CD14-positive monocyte (primary cell): ENCODE measurements around the gene TMEM169. TPM values are rescaled to one million over a fixed set of nuclear protein-coding genes. Genes with fewer than 3 reads are reported as not detected.

ENCODE experiments used
- DNase-seq, 3 donors: peaks; one replicate each; pipeline ENCODE4 v3.0.0-alpha.2; 2011 to 2022
- H2AFZ ChIP-seq: 2 replicates; pipeline ENCODE4 v1.6.0; 2012; ENCODE audit warnings: mild to moderate bottlenecking, low read depth, low read length, inconsistent platforms; ENCODE audit not compliant: insufficient read depth, poor library complexity, severe bottlenecking
- H3K27ac ChIP-seq, 2 donors: 1 replicate in 1 of 2; 2 replicates in 1 of 2; pipeline ENCODE4 v1.5.1; 2012 to 2013; ENCODE audit warnings: low read length in 2 of 2, control low read depth in 1 of 2, inconsistent platforms in 1 of 2, low read depth in 1 of 2, mild to moderate bottlenecking in 1 of 2
- H3K27me3 ChIP-seq, 2 donors: one replicate each; pipeline versions ENCODE4 v1.6.0 to v1.6.1; 2011 to 2013; ENCODE audit warnings: low read length in 2 of 2; ENCODE audit not compliant: control insufficient read depth in 2 of 2, insufficient read depth in 2 of 2
- H3K36me3 ChIP-seq, 2 donors: replicated peaks in 1 of 2; 1 replicate in 1 of 2; 2 replicates in 1 of 2; pipeline versions ENCODE4 v1.5.1 to v1.6.1; 2012 to 2013; ENCODE audit warnings: low read length in 2 of 2, control low read depth in 1 of 2, inconsistent platforms in 1 of 2, mild to moderate bottlenecking in 1 of 2; ENCODE audit not compliant: insufficient read depth in 2 of 2, control insufficient read depth in 1 of 2
- H3K4me1 ChIP-seq, 2 donors: 1 replicate in 1 of 2; 2 replicates in 1 of 2; pipeline versions ENCODE4 v1.5.1 to v1.6.1; 2012 to 2013; ENCODE audit warnings: low read length in 2 of 2, control low read depth in 1 of 2, inconsistent platforms in 1 of 2, mild to moderate bottlenecking in 1 of 2, moderate library complexity in 1 of 2; ENCODE audit not compliant: insufficient read depth in 2 of 2, control insufficient read depth in 1 of 2
- H3K4me2 ChIP-seq: replicated peaks from 2 replicates; pipeline ENCODE3; 2012; ENCODE audit warnings: low read length, moderate library complexity, mild to moderate bottlenecking; ENCODE audit not compliant: poor library complexity, severe bottlenecking; ENCODE audit errors: extremely low read depth
- H3K4me3 ChIP-seq, 3 experiments: fragments of 200-600 bp in 1 of 3; sonication (generic) in 1 of 3; replicated peaks in 1 of 3; 1 replicate in 2 of 3; 2 replicates in 1 of 3; pipeline ENCODE4 v1.5.1; 2011 to 2013; ENCODE audit warnings: low read length in 3 of 3, mild to moderate bottlenecking in 3 of 3, control low read depth in 2 of 3, low read depth in 2 of 3, inconsistent platforms in 1 of 3, moderate library complexity in 1 of 3
- H3K79me2 ChIP-seq: 2 replicates; pipeline ENCODE4 v1.6.0; 2012; ENCODE audit warnings: mild to moderate bottlenecking, control low read depth, inconsistent platforms, low read length, moderate library complexity; ENCODE audit not compliant: insufficient read depth
- H3K9ac ChIP-seq: 2 replicates; pipeline ENCODE4 v1.6.0; 2017; ENCODE audit warnings: low read length, mild to moderate bottlenecking; ENCODE audit not compliant: insufficient read depth, poor library complexity, severe bottlenecking
- H3K9me3 ChIP-seq, 2 donors: replicated peaks in 1 of 2; 1 replicate in 1 of 2; 2 replicates in 1 of 2; pipeline versions ENCODE4 v1.5.1 to v1.6.1; 2012 to 2013; ENCODE audit warnings: low read length in 2 of 2, control low read depth in 1 of 2; ENCODE audit not compliant: control insufficient read depth in 1 of 2, insufficient read depth in 1 of 2
- H4K20me1 ChIP-seq: 2 replicates; pipeline ENCODE4 v1.6.0; 2012; ENCODE audit warnings: mild to moderate bottlenecking, low read length, control low read depth, moderate library complexity; ENCODE audit not compliant: insufficient read depth
- H3K27ac Mint-ChIP-seq, 7 donors: one replicate each; pipeline ENCODE4 v1.8.0; 2020; ENCODE audit warnings: mild to moderate bottlenecking in 7 of 7, mixed read lengths in 7 of 7, moderate library complexity in 6 of 7, inconsistent platforms in 2 of 7
- H3K27me3 Mint-ChIP-seq, 3 donors: one replicate each; pipeline ENCODE4 v1.8.0; 2021 to 2022; ENCODE audit warnings: low read depth in 3 of 3, mild to moderate bottlenecking in 3 of 3, mixed read lengths in 3 of 3, moderate library complexity in 3 of 3, inconsistent platforms in 1 of 3
- H3K36me3 Mint-ChIP-seq, 2 donors: one replicate each; pipeline ENCODE4 v1.8.0; 2020; ENCODE audit warnings: mixed read lengths in 2 of 2, inconsistent platforms in 1 of 2, mild to moderate bottlenecking in 1 of 2
- H3K4me1 Mint-ChIP-seq: one replicate; pipeline ENCODE4 v1.8.0; 2020; ENCODE audit warnings: mild to moderate bottlenecking, mixed read lengths
- H3K4me3 Mint-ChIP-seq, 2 donors: one replicate each; pipeline ENCODE4 v1.8.0; 2020; ENCODE audit warnings: mild to moderate bottlenecking in 2 of 2, mixed read lengths in 2 of 2, moderate library complexity in 1 of 2
- H3K9me3 Mint-ChIP-seq, 7 donors: one replicate each; pipeline ENCODE4 v1.8.0; 2020 to 2022; ENCODE audit warnings: mixed read lengths in 7 of 7, mild to moderate bottlenecking in 6 of 7, moderate library complexity in 6 of 7, inconsistent platforms in 2 of 7
- WGBS: methylation state at CpG from one replicate; pipeline ENCODE4 v1.1.5; 2013; ENCODE audit warnings: missing lambda C conversion rate; ENCODE audit not compliant: insufficient coverage; 5-methylcytosine and 5-hydroxymethylcytosine counted together
- intact Hi-C, 2 donors: fragments of 100-400 bp; cut with micrococcal nuclease; formaldehyde crosslinking; loops; one replicate each; pipeline versions ENCODE4 v1.15.0 to v1.15.1; 2023
- polyA plus RNA-seq, 3 donors: library from polyadenylated mRNA; depleted of rRNA in 1 of 3; unstranded in 2 of 3; stranded (reverse) in 1 of 3; fragments of 300-500 nt in 2 of 3; fragments of >200 nt in 1 of 3; fragmentation: Illumina TruSeq in 2 of 3; gene quantifications; 1 replicate in 2 of 3; 2 replicates in 1 of 3; pipeline ENCODE4 v1.2.3, GENCODE V29; 2012 to 2021
- TF ChIP-seq, protein P1 (sequence below): fragments of 200-600 bp; IDR thresholded peaks from one replicate; pipeline ENCODE4 v1.8.0; 2022; ENCODE audit warnings: antibody characterized with exemption, mild to moderate bottlenecking

TMEM169 gene
- polyA plus RNA-seq, 3 donors = 0.24 to 0.92 (median 0.74) TPM

DNA sequence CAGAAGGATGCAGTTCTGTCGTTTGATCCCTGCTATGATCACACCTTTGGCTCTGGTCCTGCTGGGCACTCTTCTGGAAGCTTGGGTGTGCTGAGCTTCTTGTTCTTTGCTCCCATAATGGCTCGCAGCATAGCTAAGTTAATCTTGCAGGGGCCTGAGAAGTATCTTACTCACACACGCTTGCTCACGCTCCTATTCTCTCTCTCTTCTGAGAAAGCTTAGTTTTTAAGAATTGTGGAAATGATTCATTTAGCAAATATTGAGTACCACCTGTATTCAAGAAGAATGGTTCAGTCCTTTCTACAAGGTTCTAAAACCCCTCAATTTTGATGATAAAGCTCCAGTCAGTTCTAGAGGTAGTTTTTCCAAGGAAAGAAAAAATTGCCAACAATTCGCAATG is 68.0 kb downstream of the TMEM169 start:
- H3K9ac ChIP-seq = no peak overlapping the region
- H2AFZ ChIP-seq = no peak overlapping the region
- H3K79me2 ChIP-seq = peaks cover 51% of the 10 kb centered on the region
- peaks cover 37 to 69% of the 10 kb centered on the region in 2 donors for H3K36me3 Mint-ChIP-seq
- no peaks in the 10 kb centered on the region for H3K4me1 Mint-ChIP-seq
- TF ChIP-seq, protein P1, sequence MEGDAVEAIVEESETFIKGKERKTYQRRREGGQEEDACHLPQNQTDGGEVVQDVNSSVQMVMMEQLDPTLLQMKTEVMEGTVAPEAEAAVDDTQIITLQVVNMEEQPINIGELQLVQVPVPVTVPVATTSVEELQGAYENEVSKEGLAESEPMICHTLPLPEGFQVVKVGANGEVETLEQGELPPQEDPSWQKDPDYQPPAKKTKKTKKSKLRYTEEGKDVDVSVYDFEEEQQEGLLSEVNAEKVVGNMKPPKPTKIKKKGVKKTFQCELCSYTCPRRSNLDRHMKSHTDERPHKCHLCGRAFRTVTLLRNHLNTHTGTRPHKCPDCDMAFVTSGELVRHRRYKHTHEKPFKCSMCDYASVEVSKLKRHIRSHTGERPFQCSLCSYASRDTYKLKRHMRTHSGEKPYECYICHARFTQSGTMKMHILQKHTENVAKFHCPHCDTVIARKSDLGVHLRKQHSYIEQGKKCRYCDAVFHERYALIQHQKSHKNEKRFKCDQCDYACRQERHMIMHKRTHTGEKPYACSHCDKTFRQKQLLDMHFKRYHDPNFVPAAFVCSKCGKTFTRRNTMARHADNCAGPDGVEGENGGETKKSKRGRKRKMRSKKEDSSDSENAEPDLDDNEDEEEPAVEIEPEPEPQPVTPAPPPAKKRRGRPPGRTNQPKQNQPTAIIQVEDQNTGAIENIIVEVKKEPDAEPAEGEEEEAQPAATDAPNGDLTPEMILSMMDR = no peak
- no peak overlapping the region for H3K27ac ChIP-seq
- H3K27ac Mint-ChIP-seq = no peak overlapping the region
- H3K36me3 ChIP-seq = peaks cover 99 to 100% of the 10 kb centered on the region in 2 donors
- no peaks in the 10 kb centered on the region for H3K27me3 Mint-ChIP-seq
- H3K4me2 ChIP-seq = no peak overlapping the region
- no peaks in the 10 kb centered on the region for H3K27me3 ChIP-seq
- intact Hi-C loops = no loop called here
- DNase-seq = no peak
- H3K9me3 ChIP-seq = no peaks in the 10 kb centered on the region
- H3K9me3 Mint-ChIP-seq = peaks cover 0 to 3% (median 0%) of the 10 kb centered on the region in 7 donors
- H3K4me3 ChIP-seq = no peak overlapping the region
- H4K20me1 ChIP-seq = peaks cover 91% of the 10 kb centered on the region
- no peaks in the 10 kb centered on the region for H3K4me1 ChIP-seq
- no peak overlapping the region for H3K4me3 Mint-ChIP-seq
- no CpG with 5 or more reads among the region's 5 CpGs for WGBS

DNA sequence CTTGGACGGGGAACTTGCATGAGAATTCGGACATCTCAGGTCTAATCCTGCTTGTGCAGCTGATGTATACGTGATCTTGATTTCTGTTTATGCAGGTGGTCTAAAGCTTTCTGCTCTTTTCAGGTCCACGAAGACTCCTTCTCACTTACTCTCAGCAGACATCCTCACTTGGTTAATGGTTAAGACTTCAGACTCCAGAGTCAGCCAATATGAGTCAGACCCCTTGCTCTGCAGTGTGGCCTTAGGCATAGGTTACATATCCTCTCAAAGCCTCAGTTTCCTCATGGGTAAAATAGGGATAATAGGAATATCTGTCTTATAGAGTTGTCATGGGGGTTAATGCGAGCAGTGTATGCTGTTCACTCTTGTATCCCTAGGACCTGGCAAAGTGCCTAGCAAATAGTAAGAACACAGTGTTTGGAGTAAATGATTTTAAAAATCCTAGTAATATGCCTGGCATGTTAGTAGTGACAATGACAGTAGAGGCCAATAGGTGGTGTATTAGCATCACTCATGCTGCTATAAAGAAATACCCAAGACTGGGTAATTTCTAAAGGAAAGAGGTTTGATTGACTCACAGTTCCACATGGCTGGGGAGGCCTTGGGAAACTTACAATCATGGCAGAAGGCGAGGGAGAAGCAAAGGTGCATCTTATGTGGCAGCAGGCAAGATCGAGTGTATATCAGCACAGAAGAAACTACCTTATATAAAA is 69.8 kb downstream of the TMEM169 start:
- no peak overlapping the region for H3K4me3 Mint-ChIP-seq
- Histone ChIP-seq H3K27me3 (no peaks in the 10 kb centered on the region), H3K9me3 (no peaks in the 10 kb centered on the region), H3K36me3 (peaks cover 99 to 100% of the 10 kb centered on the region in 2 donors), H3K4me1 (no peaks in the 10 kb centered on the region), H4K20me1 (peaks cover 93% of the 10 kb centered on the region), H3K27ac (peak overlapping the region in 1 of 2 donors; percentile 26), H2AFZ (no peak overlapping the region), H3K4me3 (no peak overlapping the region), H3K9ac (no peak overlapping the region), H3K4me2 (no peak overlapping the region), H3K79me2 (peaks cover 57% of the 10 kb centered on the region)
- no peaks in the 10 kb centered on the region for H3K4me1 Mint-ChIP-seq
- TF ChIP-seq, protein P1 = no peak
- DNase-seq = no peak
- no peaks in the 10 kb centered on the region for H3K27me3 Mint-ChIP-seq
- WGBS = 100% methylated on average over 2 of the region's 7 CpGs
- peaks cover 0 to 3% (median 0%) of the 10 kb centered on the region in 7 donors for H3K9me3 Mint-ChIP-seq
- intact Hi-C loops = no loop called here
- H3K36me3 Mint-ChIP-seq = peaks cover 51 to 86% of the 10 kb centered on the region in 2 donors
- H3K27ac Mint-ChIP-seq = peak overlapping the region in 2 of 7 donors; percentile 28 to 67

Other genes with a start within 250 kb of the TMEM169 start
- under 1 TPM in 2 of 3 donors, not detected in 1; 0.14 to 0.47 TPM for gene MREG, start 68.4 kb upstream of the TMEM169 start, polyA plus RNA-seq
- 10 to 100 TPM in 2 of 3 donors, 1 to 10 TPM in 1; 7.4 to 16.9 (median 12.3) TPM for gene PECR, start 110 bp upstream of the TMEM169 start, polyA plus RNA-seq
- 100 to 1,000 TPM in 2 of 3 donors, 10 to 100 TPM in 1; 55.3 to 281 (median 258) TPM for gene XRCC5, start 27.4 kb downstream of the TMEM169 start, polyA plus RNA-seq